ENCODE measurements around the gene GFOD1.

GFOD1 gene, protein sequence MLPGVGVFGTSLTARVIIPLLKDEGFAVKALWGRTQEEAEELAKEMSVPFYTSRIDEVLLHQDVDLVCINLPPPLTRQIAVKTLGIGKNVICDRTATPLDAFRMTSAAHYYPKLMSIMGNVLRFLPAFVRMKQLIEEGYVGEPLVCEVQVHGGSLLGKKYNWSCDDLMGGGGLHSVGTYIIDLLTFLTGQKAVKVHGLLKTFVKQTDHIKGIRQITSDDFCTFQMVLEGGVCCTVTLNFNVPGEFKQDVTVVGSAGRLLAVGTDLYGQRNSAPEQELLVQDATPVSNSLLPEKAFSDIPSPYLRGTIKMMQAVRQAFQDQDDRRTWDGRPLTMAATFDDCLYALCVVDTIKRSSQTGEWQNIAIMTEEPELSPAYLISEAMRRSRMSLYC

DNA sequence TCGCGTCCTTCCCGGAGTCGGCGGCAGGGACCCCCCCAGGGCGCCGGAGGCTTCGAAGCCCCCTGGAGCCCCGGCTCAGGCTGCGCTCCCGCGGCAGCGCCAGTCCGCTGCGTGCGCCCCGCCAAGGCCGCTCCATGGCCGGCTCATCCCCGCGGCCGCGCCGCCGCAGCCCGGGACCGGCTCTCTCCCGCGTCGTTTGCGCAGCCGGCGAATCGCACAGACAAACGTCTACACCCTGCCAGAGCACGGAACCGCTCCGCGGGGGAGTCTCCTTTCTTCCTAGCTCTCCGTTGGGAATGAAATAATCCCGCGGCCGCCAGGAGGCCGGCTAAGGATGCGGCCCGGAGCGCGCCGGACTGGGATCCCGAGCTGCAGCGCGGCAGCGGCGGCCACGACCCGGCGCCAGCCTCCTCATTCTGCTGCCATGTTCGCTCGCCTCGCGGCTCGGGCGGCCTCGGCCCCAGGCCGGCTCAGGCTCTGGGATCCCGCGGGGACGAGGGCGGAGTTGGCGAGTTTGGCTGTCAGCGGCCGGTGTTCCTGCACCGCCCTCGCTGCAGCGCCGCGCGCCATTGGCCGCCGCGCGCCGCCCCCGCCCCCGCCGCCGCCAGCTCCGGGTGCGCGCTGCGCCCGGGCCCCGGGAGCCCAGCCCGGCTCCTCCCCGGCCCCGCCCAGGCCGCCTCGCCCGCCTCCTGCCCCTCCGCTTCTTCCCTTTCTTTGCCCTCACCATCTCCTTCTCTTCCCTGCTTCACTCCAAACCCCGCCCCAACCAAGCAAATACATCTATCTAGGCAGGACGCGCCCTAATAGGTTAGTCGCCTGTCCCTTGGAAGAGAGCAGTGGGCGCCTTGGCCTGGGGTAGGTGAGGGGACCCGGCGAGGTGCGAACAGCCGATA lies at the start of gene GFOD1:
Gene GFOD1 (minus strand): TSS at position 479 of the 893 bp plus-strand sequence. CDS start 710 bp downstream, outside the sequence.
- peak; percentile 53 for DNase-seq

DNA sequence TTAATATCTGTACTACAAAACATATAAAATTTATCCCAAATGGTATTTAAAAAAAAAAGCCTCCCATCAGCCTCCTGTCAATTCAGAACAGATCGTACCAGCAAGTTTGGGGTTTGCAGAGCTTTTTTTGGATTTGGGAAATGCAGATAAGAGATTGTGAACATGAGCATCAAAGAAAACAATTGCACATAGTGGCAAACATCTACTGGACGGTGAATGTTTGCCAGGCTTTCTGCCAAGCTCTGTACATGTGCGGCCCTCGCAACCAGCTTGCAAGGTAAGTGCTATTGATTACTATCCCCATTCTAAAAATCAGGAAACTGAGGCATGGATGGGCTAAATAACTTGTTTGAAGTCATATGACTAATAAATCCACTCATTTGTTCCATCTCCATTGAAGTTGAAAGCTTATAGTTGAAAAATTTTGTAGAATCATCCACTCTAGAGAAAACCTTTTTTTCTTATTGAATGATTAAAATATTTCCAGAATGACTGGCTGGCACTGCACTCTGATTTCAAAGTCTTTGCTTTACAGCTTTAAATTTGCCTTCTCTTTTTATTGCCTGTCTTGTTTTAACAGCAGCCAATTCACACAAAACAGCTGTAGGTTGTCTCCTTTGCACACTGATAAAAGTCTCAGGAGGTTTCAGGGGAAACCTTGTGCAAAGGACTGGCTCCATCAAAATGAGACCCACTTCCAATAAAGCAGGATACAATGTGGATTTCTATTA lies 49.6 kb upstream of the GFOD1 start:
- DNase-seq, result no peak

DNA sequence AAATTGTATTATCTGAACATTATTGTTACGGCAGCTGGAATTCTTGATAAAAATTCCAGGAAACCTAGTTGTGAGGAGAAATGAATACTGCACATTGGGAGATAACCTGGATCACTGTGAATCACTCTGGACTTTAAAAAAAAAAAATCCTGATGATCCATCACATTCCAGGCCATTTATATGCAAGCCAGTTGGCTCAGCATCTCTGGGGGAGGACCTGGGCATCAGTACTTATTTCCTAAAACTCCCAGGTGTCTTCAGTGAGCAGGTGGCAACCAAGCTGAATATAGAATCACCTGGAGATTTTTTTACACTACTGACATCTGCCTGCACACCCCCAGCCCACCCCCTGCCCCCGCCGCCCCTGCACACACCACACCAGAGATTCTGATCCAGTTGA lies 47.9 kb upstream of the GFOD1 start:
- no peak for DNase-seq

DNA sequence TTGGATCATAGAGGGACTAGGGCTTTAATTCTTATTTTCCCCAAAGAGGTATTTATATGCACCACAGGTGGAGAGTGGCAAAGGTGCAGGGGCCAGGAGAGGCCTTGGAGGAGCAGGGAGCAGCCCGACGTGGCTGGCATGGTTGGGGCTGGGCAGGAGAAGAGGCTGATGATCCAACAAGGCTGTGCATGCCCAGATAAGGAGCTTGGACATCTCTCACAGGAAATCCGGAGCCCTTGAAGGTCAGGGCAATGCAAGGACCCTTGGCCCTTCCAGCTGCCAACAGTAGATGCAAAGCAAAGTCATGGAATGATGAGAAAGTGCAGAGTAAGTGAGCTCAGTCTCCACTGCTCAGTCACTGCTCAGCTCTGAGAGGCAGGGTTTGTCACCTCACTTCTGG lies 47.1 kb upstream of the GFOD1 start:
- no peak for DNase-seq

DNA sequence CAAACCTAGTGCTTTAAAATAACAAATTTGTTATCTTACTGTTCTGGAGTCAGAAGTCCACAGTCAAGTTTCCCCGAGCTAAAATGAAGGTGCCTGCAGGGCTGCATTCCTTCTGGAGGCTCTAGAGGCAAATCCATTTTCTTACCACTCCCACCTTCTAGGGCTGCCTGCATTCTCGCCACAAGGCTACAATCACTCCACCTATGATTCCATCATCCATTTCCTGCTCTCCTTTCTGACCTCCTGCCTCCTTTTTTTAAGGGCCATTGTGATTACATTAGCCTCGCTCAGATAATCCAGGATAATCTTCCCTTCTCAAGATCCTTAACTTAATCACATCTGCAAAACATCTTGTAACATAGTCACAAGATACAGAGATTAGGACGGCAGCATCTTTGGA lies 44.6 kb upstream of the GFOD1 start:
- no peak for DNase-seq

DNA sequence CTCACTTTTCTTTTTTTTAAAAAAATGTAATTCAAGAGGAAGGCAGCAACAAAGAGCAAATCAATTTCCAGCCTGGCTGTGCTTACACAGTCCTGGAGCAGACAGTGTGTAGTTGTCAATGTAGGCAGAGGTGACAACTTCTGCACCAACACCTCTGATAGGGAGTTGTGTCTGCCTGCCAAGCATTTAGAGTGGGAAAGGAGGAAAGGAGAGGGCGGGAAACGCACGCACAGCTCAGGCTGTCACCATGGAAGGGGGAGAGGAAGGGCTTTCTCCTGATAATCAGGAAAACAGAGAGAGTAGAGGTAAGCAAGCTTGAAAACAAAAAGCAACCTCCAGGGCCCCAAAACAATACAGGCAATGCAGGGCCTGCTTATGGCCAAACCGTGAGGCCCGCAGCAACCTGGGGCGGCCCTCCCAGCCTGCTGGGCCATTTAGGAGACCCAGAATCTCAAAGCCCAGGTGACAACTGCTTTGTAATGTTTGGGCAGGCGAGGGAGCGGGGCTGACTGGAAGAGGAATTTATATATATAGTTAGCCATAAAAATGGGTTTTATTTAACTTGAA lies 41.5 kb upstream of the GFOD1 start:
- DNase-seq, result no peak

DNA sequence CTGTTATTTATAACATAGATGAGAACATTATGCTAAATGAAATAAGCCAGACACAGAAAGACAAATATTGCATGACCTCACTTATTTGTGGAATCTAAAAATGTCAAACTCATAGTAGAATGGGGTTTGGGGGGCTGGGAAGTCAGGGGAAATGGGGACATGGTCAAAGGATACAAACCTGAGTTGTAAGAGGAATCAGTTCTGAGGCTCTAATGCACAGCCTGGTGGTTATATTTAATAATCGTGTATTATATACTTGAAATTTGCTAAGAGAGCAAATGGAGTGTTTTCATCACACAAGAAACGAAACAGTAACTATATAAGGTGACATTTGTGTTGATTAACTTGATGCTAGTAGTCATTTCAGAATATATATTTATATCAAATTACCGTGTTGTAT lies 40.8 kb upstream of the GFOD1 start:
- peak; percentile 26 for DNase-seq

DNA sequence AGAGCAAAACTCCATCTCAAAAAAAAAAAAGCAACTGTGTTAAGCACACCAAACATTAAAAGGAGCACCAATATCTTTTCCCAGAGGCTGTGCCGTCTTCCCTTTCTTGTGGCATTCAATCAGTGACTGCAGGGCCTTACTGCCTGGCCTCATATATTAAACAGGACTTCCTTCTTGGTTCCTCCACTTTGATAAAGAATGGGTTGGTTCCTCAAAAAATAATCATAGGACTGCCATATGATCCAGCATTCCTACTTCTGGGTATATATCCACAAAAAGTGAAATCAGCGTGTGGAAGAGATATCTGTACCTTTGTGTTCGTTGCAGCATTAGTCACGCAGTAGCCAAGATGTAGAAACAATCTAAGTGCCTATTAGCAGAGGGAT lies 40.3 kb upstream of the GFOD1 start:
- DNase-seq, result no peak

DNA sequence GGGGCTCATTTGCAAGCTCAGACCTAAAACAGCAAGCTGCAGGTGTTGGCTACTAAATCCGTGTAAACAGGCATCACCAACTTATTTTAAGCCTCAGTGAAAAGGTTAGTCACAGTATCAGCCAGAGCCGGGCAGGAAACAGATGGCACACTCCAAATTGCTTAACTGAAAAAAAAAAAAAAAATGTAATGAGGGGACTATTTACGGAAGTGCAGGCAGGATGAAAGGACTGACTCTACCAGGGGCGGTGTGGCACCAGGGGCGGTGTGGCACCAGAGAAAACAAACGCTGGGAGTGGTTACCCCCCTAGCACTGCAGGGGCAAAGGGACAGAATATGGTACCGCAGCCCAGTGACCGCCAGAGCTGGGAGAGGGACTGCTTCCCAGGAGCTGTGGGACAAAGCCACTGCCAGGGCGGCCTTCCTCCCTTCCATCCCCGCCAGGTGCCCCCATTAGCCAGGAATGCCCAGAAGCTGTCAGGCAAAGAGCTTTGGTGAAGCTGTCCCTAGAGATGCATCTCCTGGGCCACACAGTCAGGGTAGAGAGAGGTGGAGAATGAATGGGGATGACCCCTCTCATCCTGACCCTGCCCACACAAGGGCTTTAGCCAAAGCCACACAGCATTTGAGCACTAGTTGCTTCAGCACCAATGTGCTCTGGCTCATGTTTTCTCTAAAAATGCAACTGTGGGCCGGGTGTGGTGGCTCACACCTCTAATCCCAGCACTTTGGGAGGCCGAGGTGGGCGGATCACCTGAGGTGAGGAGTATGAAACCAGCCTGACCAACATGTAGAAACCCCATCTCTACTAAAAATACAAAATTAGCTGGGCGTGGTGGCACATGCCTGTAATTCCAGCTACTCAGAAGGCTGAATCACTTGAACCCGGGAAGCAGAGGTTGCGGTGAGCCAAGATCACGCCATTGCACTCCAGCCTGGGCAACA lies 39.6 kb upstream of the GFOD1 start:
- peak; percentile 96 for DNase-seq

DNA sequence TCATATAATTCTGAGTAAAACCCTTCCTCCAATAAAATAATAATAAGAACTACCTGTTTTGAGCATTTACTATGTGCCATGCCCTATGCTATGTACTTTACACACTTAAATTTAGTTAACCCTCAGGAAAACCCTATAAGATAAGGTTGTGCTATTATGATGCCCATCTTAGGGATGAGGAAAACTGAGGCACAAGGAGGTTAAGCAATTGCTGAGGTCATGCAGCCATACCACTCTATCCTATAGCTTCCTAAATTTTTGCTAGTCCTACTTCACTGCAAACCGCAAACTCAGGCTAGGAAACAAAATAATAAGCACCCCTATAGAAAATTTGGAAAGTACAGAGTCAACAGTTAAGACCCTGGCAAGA lies 38.9 kb upstream of the GFOD1 start:
- no peak for DNase-seq

DNA sequence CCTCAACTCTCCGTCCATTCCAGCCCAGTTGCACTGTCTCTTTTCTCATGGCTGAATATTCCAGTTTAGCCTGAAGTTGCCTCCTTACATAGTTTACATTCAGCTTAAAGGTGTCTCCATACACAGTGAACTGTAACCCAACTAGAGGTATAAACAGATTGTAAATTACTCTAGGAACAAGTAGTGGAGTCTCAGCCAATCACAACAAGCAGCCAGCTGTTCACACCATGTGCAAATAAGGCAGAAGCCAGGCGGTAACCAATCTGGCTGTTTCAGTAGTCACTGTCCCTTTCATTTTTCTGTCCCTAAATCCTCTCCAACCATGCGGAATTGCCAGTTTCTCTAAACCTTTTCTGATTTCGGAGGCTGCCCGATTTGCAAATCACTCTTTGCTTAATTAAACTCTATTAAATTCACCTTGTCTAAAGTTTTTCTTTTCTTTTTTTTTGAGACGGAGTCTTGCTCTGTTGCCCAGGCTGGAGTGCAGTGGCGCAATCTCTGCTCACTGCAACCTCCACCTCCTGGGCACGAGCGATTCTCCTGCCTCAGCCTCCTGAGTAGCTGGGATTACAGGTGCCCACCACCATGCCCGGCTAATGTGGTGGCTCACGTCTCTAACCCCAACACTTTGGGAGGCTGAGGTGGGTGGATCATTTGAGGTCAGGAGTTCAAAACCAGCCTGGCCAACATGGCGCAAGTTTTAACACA lies 37.6 kb upstream of the GFOD1 start:
- DNase-seq, result peak; percentile 79

DNA sequence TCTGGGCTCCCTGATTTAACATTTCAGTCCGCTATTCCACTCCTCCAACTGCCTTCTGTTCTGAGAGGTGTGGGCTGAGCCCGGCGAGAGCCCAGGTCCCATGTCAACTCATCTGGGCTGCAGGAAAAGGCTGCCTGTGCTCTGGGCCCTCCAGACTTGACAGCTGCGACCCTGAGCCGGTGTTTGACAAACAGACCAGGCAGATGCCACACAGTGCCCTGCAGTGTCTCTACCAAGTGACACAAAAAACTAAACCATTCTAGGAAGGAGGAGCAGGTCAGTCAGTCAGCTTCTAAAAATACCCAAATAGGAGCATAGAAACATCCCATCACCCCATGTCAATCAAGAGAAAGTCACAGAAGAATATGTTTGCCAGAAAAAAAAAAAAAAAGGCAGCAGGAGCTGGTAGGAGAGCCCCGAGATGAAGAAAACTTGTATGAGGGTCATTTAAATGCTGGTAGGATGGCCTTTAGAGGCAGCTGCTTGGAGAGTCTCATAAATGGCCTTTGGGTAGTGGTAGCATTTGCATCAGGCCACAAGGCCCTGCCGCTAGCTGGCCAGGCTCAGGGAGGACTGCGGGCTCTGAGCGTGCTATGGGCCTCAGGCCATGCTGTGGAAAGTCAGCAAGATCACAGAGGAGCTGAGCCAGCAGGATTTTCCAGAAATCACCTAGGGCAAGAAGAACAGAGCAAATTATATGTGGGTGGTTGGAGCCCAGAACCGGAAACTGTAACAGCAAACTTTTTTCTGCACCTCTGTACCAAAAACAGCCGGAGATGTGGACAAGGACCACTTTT lies 36.6 kb upstream of the GFOD1 start:
- peak; percentile 58 for DNase-seq

DNA sequence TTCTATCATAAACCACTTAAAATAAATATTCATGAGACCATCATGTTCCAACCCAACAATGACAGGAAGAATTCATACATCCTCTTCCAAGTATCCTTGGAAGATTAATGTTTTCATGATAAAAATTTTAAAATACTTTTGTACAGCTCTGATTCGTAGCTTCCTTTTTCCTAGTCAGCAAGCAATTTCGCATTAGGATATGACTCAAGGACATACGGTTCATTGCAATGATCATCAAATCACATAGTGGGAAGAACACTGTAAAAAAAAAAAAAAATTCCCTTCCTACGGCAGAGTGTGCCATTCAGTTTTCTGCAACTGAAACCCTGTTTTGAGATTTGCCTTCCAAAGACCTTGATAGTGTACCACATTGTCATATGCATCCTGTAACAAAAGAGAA lies 35.3 kb upstream of the GFOD1 start:
- no peak for DNase-seq

DNA sequence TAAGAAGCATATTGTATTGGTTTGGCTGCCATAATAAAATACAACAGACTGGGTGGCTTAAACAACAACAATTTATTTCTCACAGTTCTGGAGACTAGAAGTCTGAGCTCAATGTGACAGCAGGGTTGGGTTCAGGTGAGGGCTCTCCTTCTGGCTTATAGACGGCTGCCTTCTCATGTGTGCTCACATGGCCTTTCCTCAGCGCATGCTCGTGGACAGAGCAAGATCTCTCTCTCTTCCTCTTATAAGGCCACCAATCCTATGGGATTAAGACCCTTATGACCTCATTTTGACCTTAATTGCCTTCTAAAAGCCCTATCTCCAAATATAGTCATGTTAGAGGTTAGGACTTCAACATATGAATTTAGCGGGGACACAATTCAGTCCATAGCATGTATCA lies 32.4 kb upstream of the GFOD1 start:
- DNase-seq, result no peak

DNA sequence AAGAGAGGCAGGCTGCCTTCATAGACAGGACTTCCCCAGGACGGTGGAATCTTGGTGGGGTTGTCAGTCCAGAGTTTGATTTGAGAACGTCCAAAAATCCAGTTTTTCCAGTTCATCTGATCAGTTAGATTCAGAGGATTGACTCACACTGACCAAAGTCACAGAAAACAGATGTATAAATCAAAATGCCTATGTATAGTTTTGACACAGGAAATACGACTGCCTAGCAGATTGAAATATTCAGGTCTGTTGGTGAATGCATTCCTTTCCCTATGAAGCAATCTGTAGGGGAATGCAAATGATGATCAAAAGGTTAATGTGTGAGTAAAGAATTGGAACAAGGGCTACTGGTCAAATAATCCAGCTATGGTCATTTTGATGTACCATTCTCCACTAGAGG lies 29.7 kb upstream of the GFOD1 start:
- DNase-seq, result no peak

DNA sequence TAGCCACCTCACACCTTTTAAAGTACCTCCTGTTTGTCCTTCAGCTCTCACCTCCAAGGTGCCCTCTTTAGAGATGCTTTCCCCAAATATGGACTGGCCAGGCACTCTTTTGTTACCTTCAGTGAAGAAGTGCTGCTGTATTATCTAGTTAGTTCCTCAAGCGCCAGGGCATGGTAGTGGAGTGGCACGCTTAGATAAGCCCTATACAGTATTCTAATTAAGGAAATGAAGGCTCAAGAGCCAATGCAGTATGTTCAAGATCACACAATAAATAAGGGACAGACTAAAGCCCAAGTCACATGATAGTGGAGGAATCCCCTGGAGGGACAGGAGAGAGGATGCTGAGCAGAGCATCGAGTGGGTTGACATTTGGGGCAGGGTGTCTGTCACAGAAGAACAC lies 28.5 kb upstream of the GFOD1 start:
- DNase-seq, result no peak

DNA sequence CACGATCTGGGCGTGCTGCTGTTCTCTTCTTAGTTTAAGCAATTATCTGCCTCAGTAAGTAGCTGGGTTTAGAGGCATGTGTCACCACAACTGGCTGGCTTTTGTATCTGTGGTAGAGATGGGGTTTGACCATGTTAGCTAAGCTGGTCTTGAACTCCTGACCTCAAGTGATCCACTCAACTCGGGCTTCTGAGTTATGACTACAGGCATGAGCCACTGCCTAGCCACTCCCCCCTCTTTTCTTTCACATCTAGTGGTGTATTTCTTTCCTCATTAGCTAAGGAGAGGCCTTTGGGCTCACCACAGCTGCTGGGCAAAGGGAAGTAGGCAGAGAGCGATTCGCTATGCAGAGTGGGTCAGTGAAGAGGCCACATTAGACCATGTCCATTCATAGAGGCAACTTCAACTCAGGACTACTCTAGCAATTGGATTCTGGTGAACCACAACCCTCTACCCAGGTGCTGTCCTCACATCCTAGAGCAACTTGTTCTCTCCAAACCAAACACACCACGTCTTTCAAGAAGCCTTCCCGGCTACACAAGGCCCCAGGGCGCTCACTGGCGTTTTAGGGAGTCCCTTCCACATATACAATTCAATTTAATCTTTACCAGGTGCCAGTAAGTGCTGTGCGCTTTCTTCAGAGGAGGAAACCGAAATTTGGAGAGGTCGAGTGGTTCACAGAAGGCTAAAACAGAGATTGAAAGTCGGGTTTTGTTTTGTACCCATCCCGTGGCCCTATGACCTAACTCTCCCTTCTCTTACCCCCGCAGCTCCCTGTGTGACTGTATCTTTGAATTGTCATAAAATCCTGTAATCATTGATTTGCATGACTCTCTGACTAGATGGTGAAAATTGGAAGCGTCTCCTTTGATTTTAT lies 26.5 kb upstream of the GFOD1 start:
- no peak for DNase-seq

DNA sequence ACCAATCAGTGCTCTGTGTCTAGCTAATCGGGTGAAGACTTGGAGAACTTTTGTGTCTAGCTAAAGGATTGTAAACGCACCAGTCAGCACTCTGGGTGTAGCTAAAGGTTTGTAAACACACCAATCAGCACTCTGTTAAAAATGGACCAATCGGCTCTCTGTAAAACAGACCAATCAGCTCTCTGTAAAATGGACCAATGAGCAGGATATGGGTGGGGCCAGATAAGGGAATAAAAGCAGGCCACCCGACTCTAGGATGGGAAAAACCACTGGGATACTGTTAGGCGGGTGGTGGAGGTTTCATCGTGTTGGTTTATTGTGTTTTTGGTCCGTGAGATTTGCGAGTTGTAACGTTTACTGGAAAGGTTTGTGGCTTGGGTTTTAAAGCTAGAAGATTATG lies 25.5 kb upstream of the GFOD1 start:
- no peak for DNase-seq

Measured in NCI-H1694 (cell line).